ENCODE measurements around the gene SMIM5. TPM values are rescaled to one million over a fixed set of nuclear protein-coding genes. Genes with fewer than 3 reads are reported as not detected.

Gene SMIM5
- polyA plus RNA-seq, 1 donor (not counting 4 experiments of a cell fraction or from before 2014, with no cell fraction given) = 0.24 TPM

DNA sequence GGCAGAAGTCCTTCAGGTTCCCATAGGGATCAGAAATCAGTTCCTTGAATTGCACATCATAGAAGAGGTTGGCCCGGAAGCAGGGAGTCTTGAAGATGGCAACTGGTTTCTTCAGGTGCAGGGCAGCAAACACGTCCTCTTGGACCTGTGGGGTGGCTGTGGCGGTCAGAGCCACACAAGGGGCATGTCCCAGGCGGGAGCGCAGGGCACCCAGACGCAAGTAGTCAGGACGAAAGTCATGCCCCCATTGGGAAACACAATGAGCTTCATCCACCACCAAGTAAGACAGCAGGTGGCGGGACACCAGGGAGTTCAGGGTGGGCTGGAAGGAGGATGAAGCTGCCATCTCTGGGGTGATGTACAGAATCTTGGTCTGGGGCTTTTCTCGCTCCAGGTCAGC, 29.3 kb downstream of the SMIM5 start:
- peaks cover 23 to 40% of the 10 kb centered on the region in 2 experiments for H3K36me3 ChIP-seq (ENCODE audit: control insufficient read depth in 2 of 2, extremely low read depth in 1 of 2, insufficient read depth in 2 of 2, low read length in 2 of 2)

DNA sequence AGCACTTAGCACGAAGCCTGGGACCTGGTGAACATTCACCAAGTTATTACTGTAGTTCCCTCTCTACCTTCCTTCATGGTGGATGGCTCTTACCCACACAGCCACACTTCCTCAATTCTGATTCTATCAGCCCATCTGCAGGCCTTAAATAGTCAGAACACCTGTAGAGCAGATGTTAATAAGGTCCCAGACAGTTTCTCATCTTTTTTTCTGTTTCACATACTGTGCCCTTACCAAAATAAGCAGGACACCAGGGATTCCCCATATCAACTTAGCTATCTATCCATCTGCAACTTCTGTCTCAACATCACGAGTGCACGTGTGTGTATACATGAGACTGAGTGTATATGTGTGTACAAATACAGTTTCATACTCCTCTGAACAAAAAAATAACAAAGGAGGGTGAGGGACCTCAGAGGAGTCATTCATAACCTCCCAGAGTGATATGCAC, 30.9 kb downstream of the SMIM5 start:
- Histone ChIP-seq H4K20me1 (ENCODE audit: control insufficient read depth, extremely low read depth, insufficient read depth, low read length) (no peaks in the 10 kb centered on the region), H3K27ac (ENCODE audit: control insufficient read depth, insufficient read depth, low read length) (no peak overlapping the region), H2AFZ (ENCODE audit: control insufficient read depth, low read length) (no peak overlapping the region), H3K4me2 (ENCODE audit: control insufficient read depth, extremely low read depth, insufficient read depth, low read depth, low read length) (no peak overlapping the region), H3K27me3 (ENCODE audit: control insufficient read depth, extremely low read depth, insufficient read depth, low read length) (no peaks in the 10 kb centered on the region), H3K36me3 (ENCODE audit: control insufficient read depth in 2 of 2, extremely low read depth in 1 of 2, insufficient read depth in 2 of 2, low read length in 2 of 2) (peaks cover 20 to 41% of the 10 kb centered on the region in 2 experiments), H3K9ac (ENCODE audit: control insufficient read depth, extremely low read depth, insufficient read depth, low read length) (no peak overlapping the region), H3K79me2 (ENCODE audit: control insufficient read depth, insufficient read depth, low read length) (peaks cover 36% of the 10 kb centered on the region), H3K4me1 (ENCODE audit: control insufficient read depth, extremely low read depth, insufficient read depth, low read length) (peaks cover 16% of the 10 kb centered on the region), H3K4me3 (ENCODE audit: control insufficient read depth in 2 of 3, extremely low read depth in 1 of 3, insufficient read depth in 2 of 3, low read depth in 1 of 3, low read length in 3 of 3) (no peak overlapping the region), H3K9me1 (ENCODE audit: control insufficient read depth, extremely low read depth, insufficient read depth, low read length) (no peaks in the 10 kb centered on the region), H3K9me3 (ENCODE audit: control insufficient read depth, low read depth, low read length) (no peaks in the 10 kb centered on the region)
- TF ChIP-seq, protein P1, sequence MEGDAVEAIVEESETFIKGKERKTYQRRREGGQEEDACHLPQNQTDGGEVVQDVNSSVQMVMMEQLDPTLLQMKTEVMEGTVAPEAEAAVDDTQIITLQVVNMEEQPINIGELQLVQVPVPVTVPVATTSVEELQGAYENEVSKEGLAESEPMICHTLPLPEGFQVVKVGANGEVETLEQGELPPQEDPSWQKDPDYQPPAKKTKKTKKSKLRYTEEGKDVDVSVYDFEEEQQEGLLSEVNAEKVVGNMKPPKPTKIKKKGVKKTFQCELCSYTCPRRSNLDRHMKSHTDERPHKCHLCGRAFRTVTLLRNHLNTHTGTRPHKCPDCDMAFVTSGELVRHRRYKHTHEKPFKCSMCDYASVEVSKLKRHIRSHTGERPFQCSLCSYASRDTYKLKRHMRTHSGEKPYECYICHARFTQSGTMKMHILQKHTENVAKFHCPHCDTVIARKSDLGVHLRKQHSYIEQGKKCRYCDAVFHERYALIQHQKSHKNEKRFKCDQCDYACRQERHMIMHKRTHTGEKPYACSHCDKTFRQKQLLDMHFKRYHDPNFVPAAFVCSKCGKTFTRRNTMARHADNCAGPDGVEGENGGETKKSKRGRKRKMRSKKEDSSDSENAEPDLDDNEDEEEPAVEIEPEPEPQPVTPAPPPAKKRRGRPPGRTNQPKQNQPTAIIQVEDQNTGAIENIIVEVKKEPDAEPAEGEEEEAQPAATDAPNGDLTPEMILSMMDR (optimal IDR thresholded peaks at IDR 0.05 in 1 of 3, IDR thresholded peaks at IDR 0.05 in 1 of 3, conservative IDR thresholded peaks at IDR 0.05 in 1 of 3; ENCODE audit: extremely low read depth in 1 of 3, insufficient read depth in 2 of 3, low read length in 3 of 3) = no peak
- no peak for TF ChIP-seq EZH2 (IDR thresholded peaks at IDR 0.05; ENCODE audit: low read length)
- DNase-seq (ENCODE audit: low read depth, low spot score) = no peak
- no peak for FAIRE-seq
- dilution Hi-C loops (cut with MboI; ENCODE audit: extremely low pct_ligation_motif_present, low sequenced_read_pairs) = no loop called here

More for the DNA sequence above, 29.3 kb downstream of the SMIM5 start:
- no peak overlapping the region for H3K4me3 ChIP-seq (ENCODE audit: control insufficient read depth in 2 of 3, extremely low read depth in 1 of 3, insufficient read depth in 2 of 3, low read depth in 1 of 3, low read length in 3 of 3)
- no peak overlapping the region for H3K27ac ChIP-seq (ENCODE audit: control insufficient read depth, insufficient read depth, low read length)
- peaks cover 9% of the 10 kb centered on the region for H3K4me1 ChIP-seq (ENCODE audit: control insufficient read depth, extremely low read depth, insufficient read depth, low read length)
- H3K9me1 ChIP-seq (ENCODE audit: control insufficient read depth, extremely low read depth, insufficient read depth, low read length) = no peaks in the 10 kb centered on the region
- H2AFZ ChIP-seq (ENCODE audit: control insufficient read depth, low read length) = no peak overlapping the region
- no peak for FAIRE-seq
- no peaks in the 10 kb centered on the region for H4K20me1 ChIP-seq (ENCODE audit: control insufficient read depth, extremely low read depth, insufficient read depth, low read length)
- no peak for TF ChIP-seq EZH2 (IDR thresholded peaks at IDR 0.05; ENCODE audit: low read length)
- TF ChIP-seq, protein P1 (optimal IDR thresholded peaks at IDR 0.05 in 1 of 3, IDR thresholded peaks at IDR 0.05 in 1 of 3, conservative IDR thresholded peaks at IDR 0.05 in 1 of 3; ENCODE audit: extremely low read depth in 1 of 3, insufficient read depth in 2 of 3, low read length in 3 of 3) = no peak
- H3K27me3 ChIP-seq (ENCODE audit: control insufficient read depth, extremely low read depth, insufficient read depth, low read length) = no peaks in the 10 kb centered on the region
- DNase-seq (ENCODE audit: low read depth, low spot score) = no peak
- H3K9ac ChIP-seq (ENCODE audit: control insufficient read depth, extremely low read depth, insufficient read depth, low read length) = no peak overlapping the region
- no peaks in the 10 kb centered on the region for H3K9me3 ChIP-seq (ENCODE audit: control insufficient read depth, low read depth, low read length)
- peaks cover 20% of the 10 kb centered on the region for H3K79me2 ChIP-seq (ENCODE audit: control insufficient read depth, insufficient read depth, low read length)
- H3K4me2 ChIP-seq (ENCODE audit: control insufficient read depth, extremely low read depth, insufficient read depth, low read depth, low read length) = no peak overlapping the region
- dilution Hi-C loops (cut with MboI; ENCODE audit: extremely low pct_ligation_motif_present, low sequenced_read_pairs) = no loop called here

Measured in keratinocyte (primary cell).